ENCODE data around the gene PCCA.

The PCCA gene

DNA sequence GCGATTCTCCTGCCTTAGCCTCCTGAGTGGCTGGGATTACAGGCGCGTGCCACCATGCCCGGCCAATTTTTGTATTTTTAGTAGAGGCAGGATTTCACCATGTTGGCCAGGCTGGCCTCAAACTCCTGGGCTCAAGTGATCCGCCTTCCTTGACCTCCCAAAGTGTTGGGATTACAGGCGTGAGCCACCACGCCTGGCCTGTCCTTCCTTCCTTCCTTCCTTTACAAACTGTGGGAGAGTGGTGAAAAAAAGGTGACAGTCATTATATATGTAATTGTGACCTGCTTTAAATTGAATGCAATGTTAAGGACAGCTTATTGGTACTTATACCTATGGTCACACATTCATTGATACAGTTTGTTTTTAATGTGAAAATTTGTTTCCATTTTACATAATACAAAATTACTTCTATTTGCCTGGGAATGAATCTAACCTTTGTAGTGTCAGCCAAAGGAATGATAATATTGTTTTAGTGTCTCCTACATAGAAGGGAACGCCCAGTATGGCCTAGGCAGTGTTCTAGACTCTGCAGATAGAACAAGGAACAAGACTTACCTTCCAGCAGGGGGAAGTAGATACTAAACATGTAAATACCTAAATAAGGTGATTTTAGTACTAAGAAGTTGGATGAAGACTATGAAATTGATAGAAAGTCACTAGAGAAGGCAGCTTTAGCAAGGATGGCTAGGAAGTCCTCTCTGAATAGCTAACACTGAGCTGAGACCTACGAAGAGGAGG is 353.4 kb downstream of the PCCA start:
- no peak overlapping the region for H3K27ac ChIP-seq (ENCODE audit: low read depth, low read length)

DNA sequence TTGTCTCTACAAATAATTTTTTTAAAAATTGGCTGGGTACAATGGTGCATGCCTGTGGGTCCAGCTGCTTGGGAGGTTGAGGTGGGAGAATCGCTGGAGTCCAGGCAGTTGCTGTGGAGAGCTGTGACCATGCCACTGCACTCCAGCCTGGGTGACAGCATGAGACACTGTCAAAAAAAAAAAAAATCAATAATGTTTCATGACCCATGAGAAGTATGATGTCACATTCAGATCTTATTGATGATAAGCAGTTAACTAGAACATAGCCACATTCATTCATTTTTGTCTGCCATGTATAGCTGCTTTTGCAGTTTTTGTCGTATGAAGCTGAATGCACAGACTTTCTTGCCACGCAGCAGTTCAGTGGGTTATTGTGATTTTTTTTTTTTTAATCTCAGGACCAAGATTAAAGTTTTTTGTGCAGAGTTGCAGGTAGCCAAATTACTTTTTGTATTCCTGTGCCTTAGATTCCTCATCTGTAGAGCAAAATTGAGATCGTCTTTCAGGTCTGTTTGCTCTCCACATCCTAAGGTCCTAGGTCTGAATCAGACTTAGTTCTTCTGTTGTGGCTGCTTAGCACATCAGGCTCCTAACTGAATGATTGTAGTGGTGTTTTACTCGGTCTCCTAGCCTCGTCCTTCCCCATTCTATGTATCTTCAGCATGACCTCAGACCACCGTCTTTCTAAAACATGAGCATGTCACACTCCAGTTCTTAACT is 354.5 kb downstream of the PCCA start:
- no peak overlapping the region for H3K9ac ChIP-seq (ENCODE audit: low read length)
- no peaks in the 10 kb centered on the region for H3K9me3 ChIP-seq (ENCODE audit: control insufficient read depth, insufficient read depth, low read depth, low read length)
- H3K27ac ChIP-seq (ENCODE audit: low read depth, low read length), result no peak overlapping the region
- no peaks in the 10 kb centered on the region for H3K27me3 ChIP-seq (ENCODE audit: control insufficient read depth, insufficient read depth, low read length)
- no peaks in the 10 kb centered on the region for H3K36me3 ChIP-seq (ENCODE audit: control insufficient read depth, insufficient read depth, low read length)
- no peak overlapping the region for H3K4me3 ChIP-seq (ENCODE audit: low read depth, low read length)
- H3K4me1 ChIP-seq (ENCODE audit: control insufficient read depth, insufficient read depth, low read length), result peaks cover 24% of the 10 kb centered on the region

More for the DNA sequence above, 353.4 kb downstream of the PCCA start:
- Histone ChIP-seq H3K4me3 (ENCODE audit: low read depth, low read length) (no peak overlapping the region), H3K27me3 (ENCODE audit: control insufficient read depth, insufficient read depth, low read length) (no peaks in the 10 kb centered on the region), H3K9ac (ENCODE audit: low read length) (no peak overlapping the region), H3K9me3 (ENCODE audit: control insufficient read depth, insufficient read depth, low read depth, low read length) (no peaks in the 10 kb centered on the region), H3K36me3 (ENCODE audit: control insufficient read depth, insufficient read depth, low read length) (no peaks in the 10 kb centered on the region), H3K4me1 (ENCODE audit: control insufficient read depth, insufficient read depth, low read length) (peaks cover 27% of the 10 kb centered on the region)

GRCh38 chr13:100443998-100444328 is 355.1 kb downstream of the PCCA start:
- H3K27me3 ChIP-seq (ENCODE audit: control insufficient read depth, insufficient read depth, low read length), result no peaks in the 10 kb centered on the region
- no peaks in the 10 kb centered on the region for H3K9me3 ChIP-seq (ENCODE audit: control insufficient read depth, insufficient read depth, low read depth, low read length)
- H3K27ac ChIP-seq (ENCODE audit: low read depth, low read length), result no peak overlapping the region
- peaks cover 19% of the 10 kb centered on the region for H3K4me1 ChIP-seq (ENCODE audit: control insufficient read depth, insufficient read depth, low read length)
- no peak overlapping the region for H3K9ac ChIP-seq (ENCODE audit: low read length)
- H3K4me3 ChIP-seq (ENCODE audit: low read depth, low read length), result no peak overlapping the region
- no peaks in the 10 kb centered on the region for H3K36me3 ChIP-seq (ENCODE audit: control insufficient read depth, insufficient read depth, low read length)

DNA sequence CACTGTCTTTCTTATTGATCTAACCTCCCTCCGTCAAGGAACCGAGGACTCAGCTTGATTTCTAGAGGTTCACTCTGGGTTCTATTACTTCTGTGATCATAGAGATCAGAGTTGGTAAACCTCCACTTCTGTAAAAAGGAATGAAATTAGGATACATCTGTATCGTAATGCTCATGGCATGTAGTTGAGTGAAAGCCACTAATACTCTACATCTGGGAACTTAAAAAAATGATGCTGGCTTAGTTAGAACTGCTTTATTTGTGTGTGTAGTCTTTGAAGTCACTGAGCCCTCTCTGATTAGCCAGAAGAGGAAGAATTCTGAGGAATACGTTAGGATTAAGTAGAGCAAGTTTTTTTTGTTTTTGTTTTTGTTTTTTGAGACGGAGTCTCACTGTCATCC is 358.9 kb downstream of the PCCA start:
- no peaks in the 10 kb centered on the region for H3K9me3 ChIP-seq (ENCODE audit: control insufficient read depth, insufficient read depth, low read depth, low read length)
- H3K9ac ChIP-seq (ENCODE audit: low read length), result no peak overlapping the region
- no peaks in the 10 kb centered on the region for H3K36me3 ChIP-seq (ENCODE audit: control insufficient read depth, insufficient read depth, low read length)
- no peaks in the 10 kb centered on the region for H3K27me3 ChIP-seq (ENCODE audit: control insufficient read depth, insufficient read depth, low read length)
- H3K4me1 ChIP-seq (ENCODE audit: control insufficient read depth, insufficient read depth, low read length), result no peaks in the 10 kb centered on the region
- no peak overlapping the region for H3K27ac ChIP-seq (ENCODE audit: low read depth, low read length)
- H3K4me3 ChIP-seq (ENCODE audit: low read depth, low read length), result no peak overlapping the region

GRCh38 chr13:100451923-100452322 is 363.0 kb downstream of the PCCA start:
- no peaks in the 10 kb centered on the region for H3K27me3 ChIP-seq (ENCODE audit: control insufficient read depth, insufficient read depth, low read length)
- no peaks in the 10 kb centered on the region for H3K9me3 ChIP-seq (ENCODE audit: control insufficient read depth, insufficient read depth, low read depth, low read length)
- H3K9ac ChIP-seq (ENCODE audit: low read length), result no peak overlapping the region
- no peaks in the 10 kb centered on the region; the same call in 1 of the 2 replicates for H3K4me1 ChIP-seq (ENCODE audit: control insufficient read depth, insufficient read depth, low read length)
- no peaks in the 10 kb centered on the region for H3K36me3 ChIP-seq (ENCODE audit: control insufficient read depth, insufficient read depth, low read length)
- H3K4me3 ChIP-seq (ENCODE audit: low read depth, low read length), result no peak overlapping the region
- H3K27ac ChIP-seq (ENCODE audit: low read depth, low read length), result no peak overlapping the region

GRCh38 chr13:100454876-100455275 is 366.0 kb downstream of the PCCA start:
- H3K36me3 ChIP-seq (ENCODE audit: control insufficient read depth, insufficient read depth, low read length), result no peaks in the 10 kb centered on the region
- H3K9ac ChIP-seq (ENCODE audit: low read length), result no peak overlapping the region
- no peak overlapping the region for H3K4me3 ChIP-seq (ENCODE audit: low read depth, low read length)
- no peak overlapping the region for H3K27ac ChIP-seq (ENCODE audit: low read depth, low read length)
- H3K9me3 ChIP-seq (ENCODE audit: control insufficient read depth, insufficient read depth, low read depth, low read length), result peaks cover 4% of the 10 kb centered on the region; the same call in 1 of the 2 replicates
- no peaks in the 10 kb centered on the region; the same call in 1 of the 2 replicates for H3K4me1 ChIP-seq (ENCODE audit: control insufficient read depth, insufficient read depth, low read length)
- no peaks in the 10 kb centered on the region for H3K27me3 ChIP-seq (ENCODE audit: control insufficient read depth, insufficient read depth, low read length)

DNA sequence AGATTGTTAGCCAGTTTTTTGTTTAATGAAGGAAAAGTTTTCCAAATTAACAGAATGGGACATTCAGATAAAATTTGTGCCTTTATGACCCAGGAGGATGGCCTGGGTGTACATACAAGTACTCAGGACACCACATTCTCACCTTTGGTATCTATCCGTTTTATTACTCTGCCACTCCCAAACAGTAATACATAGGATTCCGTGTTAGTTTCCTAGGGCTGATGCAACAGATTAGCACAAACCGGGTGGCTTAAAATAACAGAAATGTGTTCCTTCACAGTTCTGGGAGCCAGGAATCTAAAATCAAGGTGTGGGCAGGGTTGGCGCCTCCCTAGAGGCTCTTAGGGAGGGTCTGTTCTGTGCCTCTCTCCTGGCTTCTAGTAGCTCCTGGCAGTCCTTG is 369.8 kb downstream of the PCCA start:
- Histone ChIP-seq H3K27me3 (ENCODE audit: control insufficient read depth, insufficient read depth, low read length) (no peaks in the 10 kb centered on the region), H3K36me3 (ENCODE audit: control insufficient read depth, insufficient read depth, low read length) (no peaks in the 10 kb centered on the region), H3K4me3 (ENCODE audit: low read depth, low read length) (no peak overlapping the region), H3K4me1 (ENCODE audit: control insufficient read depth, insufficient read depth, low read length) (peaks cover 10% of the 10 kb centered on the region), H3K9me3 (ENCODE audit: control insufficient read depth, insufficient read depth, low read depth, low read length) (peaks cover 4% of the 10 kb centered on the region; the same call in 1 of the 2 replicates), H3K27ac (ENCODE audit: low read depth, low read length) (no peak overlapping the region), H3K9ac (ENCODE audit: low read length) (no peak overlapping the region)

- Histone ChIP-seq H3K27me3 (ENCODE audit: control insufficient read depth, insufficient read depth, low read length) (no peaks in the 10 kb centered on the region), H3K9me3 (ENCODE audit: control insufficient read depth, insufficient read depth, low read depth, low read length) (peaks cover 4% of the 10 kb centered on the region; the same call in 1 of the 2 replicates), H3K27ac (ENCODE audit: low read depth, low read length) (no peak overlapping the region), H3K4me3 (ENCODE audit: low read depth, low read length) (no peak overlapping the region), H3K9ac (ENCODE audit: low read length) (no peak overlapping the region), H3K4me1 (ENCODE audit: control insufficient read depth, insufficient read depth, low read length) (peaks cover 17% of the 10 kb centered on the region), H3K36me3 (ENCODE audit: control insufficient read depth, insufficient read depth, low read length) (no peaks in the 10 kb centered on the region)
Measured at GRCh38 chr13:100459747-100460146, 370.9 kb downstream of the PCCA start.

- H3K9me3 ChIP-seq (ENCODE audit: control insufficient read depth, insufficient read depth, low read depth, low read length), result peaks cover 4% of the 10 kb centered on the region; the same call in 1 of the 2 replicates
- H3K27me3 ChIP-seq (ENCODE audit: control insufficient read depth, insufficient read depth, low read length), result no peaks in the 10 kb centered on the region
- H3K4me1 ChIP-seq (ENCODE audit: control insufficient read depth, insufficient read depth, low read length), result peaks cover 17% of the 10 kb centered on the region
- no peak overlapping the region for H3K4me3 ChIP-seq (ENCODE audit: low read depth, low read length)
- H3K36me3 ChIP-seq (ENCODE audit: control insufficient read depth, insufficient read depth, low read length), result no peaks in the 10 kb centered on the region
- H3K9ac ChIP-seq (ENCODE audit: low read length), result no peak overlapping the region
- H3K27ac ChIP-seq (ENCODE audit: low read depth, low read length), result no peak overlapping the region
Measured at GRCh38 chr13:100460266-100460665, 371.4 kb downstream of the PCCA start.

DNA sequence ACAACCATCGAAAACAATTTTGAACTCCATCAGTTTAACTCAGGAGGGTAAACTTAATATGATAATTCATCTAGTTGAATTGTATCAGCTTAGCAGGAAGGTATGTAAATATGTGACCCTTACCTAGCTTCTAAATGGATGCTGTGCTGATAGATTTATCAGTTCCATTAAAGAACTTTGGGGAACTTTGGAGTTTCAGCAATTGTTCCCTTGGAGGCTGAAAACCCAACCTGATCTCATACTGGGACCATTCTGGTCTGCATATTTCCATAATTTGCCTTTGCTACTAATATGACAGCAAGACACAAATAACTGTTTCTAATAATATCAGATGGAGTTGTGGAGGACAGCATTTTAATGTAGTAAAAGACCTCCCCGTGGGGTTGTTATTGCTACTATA is 371.9 kb downstream of the PCCA start:
- Histone ChIP-seq H3K4me3 (ENCODE audit: low read depth, low read length) (no peak overlapping the region), H3K36me3 (ENCODE audit: control insufficient read depth, insufficient read depth, low read length) (no peaks in the 10 kb centered on the region), H3K9me3 (ENCODE audit: control insufficient read depth, insufficient read depth, low read depth, low read length) (peaks cover 4% of the 10 kb centered on the region; the same call in 1 of the 2 replicates), H3K9ac (ENCODE audit: low read length) (no peak overlapping the region), H3K27me3 (ENCODE audit: control insufficient read depth, insufficient read depth, low read length) (no peaks in the 10 kb centered on the region), H3K27ac (ENCODE audit: low read depth, low read length) (no peak overlapping the region), H3K4me1 (ENCODE audit: control insufficient read depth, insufficient read depth, low read length) (peaks cover 17% of the 10 kb centered on the region)

GRCh38 chr13:100461309-100462030 is 372.6 kb downstream of the PCCA start:
- H3K36me3 ChIP-seq (ENCODE audit: control insufficient read depth, insufficient read depth, low read length), result no peaks in the 10 kb centered on the region
- H3K4me1 ChIP-seq (ENCODE audit: control insufficient read depth, insufficient read depth, low read length), result peaks cover 17% of the 10 kb centered on the region
- H3K27me3 ChIP-seq (ENCODE audit: control insufficient read depth, insufficient read depth, low read length), result no peaks in the 10 kb centered on the region
- H3K4me3 ChIP-seq (ENCODE audit: low read depth, low read length), result no peak overlapping the region
- H3K9me3 ChIP-seq (ENCODE audit: control insufficient read depth, insufficient read depth, low read depth, low read length), result peaks cover 4% of the 10 kb centered on the region; the same call in 1 of the 2 replicates
- no peak overlapping the region for H3K9ac ChIP-seq (ENCODE audit: low read length)
- H3K27ac ChIP-seq (ENCODE audit: low read depth, low read length), result no peak overlapping the region
